ENCODE data around the gene ACSBG1.

DNA sequence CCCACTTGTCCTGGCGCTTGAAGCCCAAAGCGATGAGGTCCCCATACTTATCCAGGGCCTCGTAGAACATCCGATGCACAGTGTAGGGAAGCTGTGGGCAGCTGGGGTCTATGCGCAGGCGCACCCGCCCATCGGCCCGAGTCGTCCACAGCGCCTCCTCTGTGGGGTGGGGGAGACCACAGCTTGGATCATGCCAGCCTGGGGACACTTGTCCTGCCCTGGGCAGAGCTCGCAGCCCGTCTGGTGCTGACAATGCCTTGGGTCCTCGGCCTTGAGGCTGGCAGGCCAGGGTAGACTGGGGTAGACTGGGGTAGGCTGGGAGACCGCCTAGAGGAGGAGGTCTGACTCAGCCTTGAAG lies 39.8 kb downstream of the ACSBG1 start:
- TF ChIP-seq, protein P1, sequence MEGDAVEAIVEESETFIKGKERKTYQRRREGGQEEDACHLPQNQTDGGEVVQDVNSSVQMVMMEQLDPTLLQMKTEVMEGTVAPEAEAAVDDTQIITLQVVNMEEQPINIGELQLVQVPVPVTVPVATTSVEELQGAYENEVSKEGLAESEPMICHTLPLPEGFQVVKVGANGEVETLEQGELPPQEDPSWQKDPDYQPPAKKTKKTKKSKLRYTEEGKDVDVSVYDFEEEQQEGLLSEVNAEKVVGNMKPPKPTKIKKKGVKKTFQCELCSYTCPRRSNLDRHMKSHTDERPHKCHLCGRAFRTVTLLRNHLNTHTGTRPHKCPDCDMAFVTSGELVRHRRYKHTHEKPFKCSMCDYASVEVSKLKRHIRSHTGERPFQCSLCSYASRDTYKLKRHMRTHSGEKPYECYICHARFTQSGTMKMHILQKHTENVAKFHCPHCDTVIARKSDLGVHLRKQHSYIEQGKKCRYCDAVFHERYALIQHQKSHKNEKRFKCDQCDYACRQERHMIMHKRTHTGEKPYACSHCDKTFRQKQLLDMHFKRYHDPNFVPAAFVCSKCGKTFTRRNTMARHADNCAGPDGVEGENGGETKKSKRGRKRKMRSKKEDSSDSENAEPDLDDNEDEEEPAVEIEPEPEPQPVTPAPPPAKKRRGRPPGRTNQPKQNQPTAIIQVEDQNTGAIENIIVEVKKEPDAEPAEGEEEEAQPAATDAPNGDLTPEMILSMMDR (IDR thresholded peaks at IDR 0.05): no peak
- TF ChIP-seq POLR2A (IDR thresholded peaks at IDR 0.05): no peak

All from esophagus squamous epithelium (tissue), 4 donors.